Keratinocyte (primary cell): ENCODE results near the gene DCDC1. TPM values are rescaled to one million over a fixed set of nuclear protein-coding genes. Genes with fewer than 3 reads are reported as not detected.

Source experiments
- DNase-seq: peaks from one replicate; pipeline ENCODE4 v3.0.0-alpha.2; 2011; ENCODE audit warnings: low read depth, missing footprints, low spot score
- FAIRE-seq: peaks from 2 replicates; lab custom pipeline; 2011; peaks lifted over from hg19 to GRCh38; lab: Jason Lieb, UNC
- H2AFZ ChIP-seq: 2 replicates; pipeline ENCODE4 v1.6.0; 2012; ENCODE audit warnings: low read length, control low read depth, inconsistent platforms; ENCODE audit not compliant: control insufficient read depth
- H3K27ac ChIP-seq: 2 replicates; pipeline ENCODE4 v1.5.1; 2011; ENCODE audit warnings: low read length; ENCODE audit not compliant: control insufficient read depth, insufficient read depth
- H3K27me3 ChIP-seq: 3 replicates; pipeline ENCODE4 v1.6.0; 2011; ENCODE audit warnings: low read length; ENCODE audit not compliant: control insufficient read depth, insufficient read depth; ENCODE audit errors: extremely low read depth
- H3K36me3 ChIP-seq, 2 experiments: 2 replicates in 1 of 2; 3 replicates in 1 of 2; pipeline ENCODE4 v1.5.1; 2011; ENCODE audit warnings: low read length in 2 of 2, mild to moderate bottlenecking in 1 of 2; ENCODE audit not compliant: control insufficient read depth in 2 of 2, insufficient read depth in 2 of 2; ENCODE audit errors: extremely low read depth in 1 of 2
- H3K4me1 ChIP-seq: 3 replicates; pipeline ENCODE4 v1.5.1; 2011; ENCODE audit warnings: low read length; ENCODE audit not compliant: control insufficient read depth, insufficient read depth; ENCODE audit errors: extremely low read depth
- H3K4me2 ChIP-seq: 3 replicates; pipeline ENCODE4 v1.6.0; 2011; ENCODE audit warnings: low read depth, low read length; ENCODE audit not compliant: control insufficient read depth, insufficient read depth; ENCODE audit errors: extremely low read depth
- H3K4me3 ChIP-seq, 3 experiments: fragments of 200-600 bp in 1 of 3; sonication (generic) in 1 of 3; 2 replicates in 2 of 3; 3 replicates in 1 of 3; pipeline ENCODE4 v1.5.1; 2011 to 2016; ENCODE audit warnings: low read length in 3 of 3, mild to moderate bottlenecking in 3 of 3, control low read depth in 2 of 3, inconsistent platforms in 1 of 3, low read depth in 1 of 3, mixed read lengths in 1 of 3, mixed run types in 1 of 3, moderate library complexity in 1 of 3; ENCODE audit not compliant: control insufficient read depth in 2 of 3, insufficient read depth in 2 of 3; ENCODE audit errors: extremely low read depth in 1 of 3
- H3K79me2 ChIP-seq: 2 replicates; pipeline ENCODE4 v1.6.0; 2012; ENCODE audit warnings: low read length; ENCODE audit not compliant: control insufficient read depth, insufficient read depth
- H3K9ac ChIP-seq: 3 replicates; pipeline ENCODE4 v1.6.0; 2011; ENCODE audit warnings: low read length; ENCODE audit not compliant: control insufficient read depth, insufficient read depth; ENCODE audit errors: extremely low read depth
- H3K9me1 ChIP-seq: 3 replicates; pipeline ENCODE4 v1.6.0; 2011; ENCODE audit warnings: low read length; ENCODE audit not compliant: control insufficient read depth, insufficient read depth; ENCODE audit errors: extremely low read depth
- H3K9me3 ChIP-seq: 2 replicates; pipeline ENCODE4 v1.5.1; 2012; ENCODE audit warnings: low read depth, low read length; ENCODE audit not compliant: control insufficient read depth
- H4K20me1 ChIP-seq: 3 replicates; pipeline ENCODE4 v1.6.0; 2011; ENCODE audit warnings: low read length; ENCODE audit not compliant: control insufficient read depth, insufficient read depth; ENCODE audit errors: extremely low read depth
- CTCF ChIP-seq, 3 experiments: IDR thresholded peaks in 1 of 3; conservative IDR thresholded peaks in 1 of 3; optimal IDR thresholded peaks in 1 of 3; 2 replicates in 2 of 3; 3 replicates in 1 of 3; pipeline versions ENCODE3 to v1.5.1; 2011; ENCODE audit warnings: low read length in 3 of 3, mild to moderate bottlenecking in 3 of 3, moderate library complexity in 2 of 3, control low read depth in 1 of 3, inconsistent platforms in 1 of 3; ENCODE audit not compliant: insufficient read depth in 2 of 3; ENCODE audit errors: extremely low read depth in 1 of 3
- EZH2 ChIP-seq: IDR thresholded peaks from one replicate; pipeline ENCODE4 v1.6.1; 2012; ENCODE audit warnings: inconsistent platforms, mild to moderate bottlenecking, low read length, moderate library complexity
- dilution Hi-C: fragments of 300-500 bp; cut with MboI; formaldehyde crosslinking; loops from one replicate; pipeline ENCODE4 v1.7.0; 2020; ENCODE audit warnings: low sequenced_read_pairs; ENCODE audit not compliant: extremely low pct_ligation_motif_present
- polyA plus RNA-seq, 5 experiments: library from polyadenylated mRNA; depleted of rRNA in 3 of 5; stranded (reverse) in 3 of 5; stranded (forward) in 1 of 5; unstranded in 1 of 5; fragments of >200 nt; gene quantifications; 1 replicate in 1 of 5; 2 replicates in 3 of 5; 3 replicates in 1 of 5; pipeline versions ENCODE4 v1.2.1 to v1.2.3, GENCODE V29; 2011 to 2012; ENCODE audit warnings: missing spikeins in 2 of 5, low read depth in 1 of 5, low replicate concordance in 1 of 5

The DCDC1 gene
- polyA plus RNA-seq, 1 donor (not counting 4 experiments of a cell fraction or from before 2014, with no cell fraction given): 0.08 TPM

GRCh38 chr11:30926130-30926529 is 443.4 kb downstream of the DCDC1 start:
- dilution Hi-C loops: no loop called here
- FAIRE-seq (no peak), DNase-seq (no peak)
- Histone ChIP-seq H3K4me1 (no peaks in the 10 kb centered on the region), H3K27ac (no peak overlapping the region), H3K9me1 (no peaks in the 10 kb centered on the region), H3K4me3 (no peak overlapping the region), H4K20me1 (no peaks in the 10 kb centered on the region), H3K9me3 (no peaks in the 10 kb centered on the region), H3K79me2 (no peaks in the 10 kb centered on the region), H3K27me3 (peaks cover 4% of the 10 kb centered on the region), H3K9ac (no peak overlapping the region), H3K36me3 (no peaks in the 10 kb centered on the region), H3K4me2 (no peak overlapping the region), H2AFZ (no peak overlapping the region)
- TF ChIP-seq CTCF (optimal IDR thresholded peaks at IDR 0.05 in 1 of 3, IDR thresholded peaks at IDR 0.05 in 1 of 3, conservative IDR thresholded peaks at IDR 0.05 in 1 of 3; ENCODE audit: extremely low read depth in 1 of 3, insufficient read depth in 2 of 3, low read length in 3 of 3) (no peak), EZH2 (no peak)

GRCh38 chr11:30921811-30922210 is 447.7 kb downstream of the DCDC1 start:
- no peak for DNase-seq
- no peak overlapping the region for H3K4me2 ChIP-seq
- TF ChIP-seq EZH2 (no peak), CTCF (optimal IDR thresholded peaks at IDR 0.05 in 1 of 3, IDR thresholded peaks at IDR 0.05 in 1 of 3, conservative IDR thresholded peaks at IDR 0.05 in 1 of 3; ENCODE audit: extremely low read depth in 1 of 3, insufficient read depth in 2 of 3, low read length in 3 of 3) (no peak)
- no peaks in the 10 kb centered on the region for H4K20me1 ChIP-seq
- H2AFZ ChIP-seq: no peak overlapping the region
- H3K36me3 ChIP-seq: no peaks in the 10 kb centered on the region
- H3K27ac ChIP-seq: no peak overlapping the region
- no peaks in the 10 kb centered on the region for H3K9me3 ChIP-seq
- no peak overlapping the region for H3K4me3 ChIP-seq
- H3K79me2 ChIP-seq: no peaks in the 10 kb centered on the region
- no peak overlapping the region for H3K9ac ChIP-seq
- no peaks in the 10 kb centered on the region for H3K4me1 ChIP-seq
- no peaks in the 10 kb centered on the region for H3K9me1 ChIP-seq
- no peak for FAIRE-seq
- H3K27me3 ChIP-seq: peaks cover 4% of the 10 kb centered on the region
- dilution Hi-C loops: no loop called here
